ENCODE results near the gene CTH. TPM values are rescaled to one million over a fixed set of nuclear protein-coding genes. Genes with fewer than 3 reads are reported as not detected.
A peak's percentile ranks its signal among the peaks of the same experiment; 100 is the strongest.
"Not testable (repeated sequence)": the region's sequence is repeated elsewhere in the genome, so short reads cannot be mapped to it uniquely, and the experiment has no call there.

The CTH gene
- polyA plus RNA-seq, 12 donors = 1.7 to 3.7 (median 2.2) TPM; not detected in 2

DNA sequence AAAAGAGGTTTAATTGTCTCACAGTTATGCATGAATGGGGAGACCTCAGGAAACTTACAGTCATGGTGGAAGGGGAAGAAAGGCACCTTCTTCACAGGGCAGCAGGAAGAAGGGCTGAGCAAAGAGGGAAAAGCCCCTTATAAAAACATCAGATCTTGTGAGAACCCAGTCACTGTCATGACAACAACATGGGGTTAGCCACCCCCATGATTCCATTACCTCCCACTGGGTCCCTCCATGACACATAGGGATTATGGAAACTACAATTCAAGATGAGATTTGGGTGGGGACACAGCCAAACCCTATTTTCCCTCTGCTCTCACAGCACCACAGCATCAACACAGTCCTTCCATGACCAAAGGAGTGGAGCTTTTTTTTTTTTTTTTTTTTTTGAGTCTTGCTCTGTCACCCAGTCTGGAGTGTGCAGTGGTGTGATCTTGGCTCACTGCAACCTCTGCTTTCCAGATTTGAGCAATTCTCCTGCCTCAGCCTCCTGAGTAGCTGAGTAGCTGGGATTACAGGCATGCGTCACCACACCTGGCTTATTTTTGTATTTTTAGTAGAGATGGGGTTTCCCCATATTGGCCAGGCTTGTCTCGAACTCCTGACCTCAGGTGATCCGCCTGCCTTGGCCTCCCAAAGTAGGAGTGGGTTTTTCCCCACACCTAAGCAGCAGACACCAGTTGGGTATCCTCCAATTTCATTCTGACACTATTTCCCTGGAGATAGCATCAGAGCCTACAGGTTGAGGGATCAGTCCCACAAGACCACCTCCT lies 41.3 kb downstream of the CTH start:
- DNase-seq = not testable (repeated sequence)

DNA sequence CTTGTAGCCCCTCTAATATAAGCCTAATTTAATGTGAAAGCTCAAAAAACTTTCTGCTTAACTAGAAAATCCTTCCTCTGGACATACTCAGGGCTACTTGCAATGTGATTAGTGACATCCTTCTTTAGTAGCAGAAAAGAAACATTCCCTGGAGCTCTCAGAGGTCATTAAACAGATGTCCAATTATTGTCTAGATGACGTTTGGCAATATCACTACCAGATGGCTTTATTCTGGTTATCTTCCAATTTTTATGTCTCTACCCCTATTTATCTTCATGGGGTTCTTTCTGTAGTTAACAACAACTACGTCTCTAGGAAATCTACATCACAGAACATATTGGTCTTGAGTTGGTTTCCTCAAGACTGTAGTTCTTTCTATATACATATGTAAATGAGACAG lies 44.2 kb downstream of the CTH start:
- no peak for DNase-seq

GRCh38 chr1:70458131-70458530 lies 47.1 kb downstream of the CTH start:
- DNase-seq = no peak

- no peak for DNase-seq
These were observed 48.6 kb downstream of the CTH start for GRCh38 chr1:70459496-70460225.

GRCh38 chr1:70460740-70461713 lies 50.0 kb downstream of the CTH start:
- not testable (repeated sequence) for DNase-seq

DNA sequence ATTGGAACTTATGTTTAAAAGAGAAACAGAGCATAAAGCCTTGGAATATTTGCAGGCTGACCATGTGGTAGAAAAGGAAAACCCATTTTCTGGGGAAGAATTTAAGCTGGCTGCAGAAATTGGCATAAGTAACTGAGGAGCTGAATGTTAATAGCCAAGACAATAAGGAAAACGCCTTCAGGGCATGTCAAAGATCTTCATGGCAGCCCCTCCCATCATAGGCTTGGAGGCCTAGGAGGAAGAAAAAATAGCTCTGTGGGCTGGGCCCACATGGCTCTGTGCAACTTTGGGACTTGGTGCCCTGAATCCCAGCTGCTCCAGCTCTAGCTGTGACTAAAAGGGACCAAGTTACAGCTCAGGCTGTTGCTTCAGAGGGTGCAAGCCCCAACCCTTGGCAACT lies 51.5 kb downstream of the CTH start:
- no peak for DNase-seq

GRCh38 chr1:70465911-70466310 lies 54.8 kb downstream of the CTH start:
- no peak for DNase-seq

DNA sequence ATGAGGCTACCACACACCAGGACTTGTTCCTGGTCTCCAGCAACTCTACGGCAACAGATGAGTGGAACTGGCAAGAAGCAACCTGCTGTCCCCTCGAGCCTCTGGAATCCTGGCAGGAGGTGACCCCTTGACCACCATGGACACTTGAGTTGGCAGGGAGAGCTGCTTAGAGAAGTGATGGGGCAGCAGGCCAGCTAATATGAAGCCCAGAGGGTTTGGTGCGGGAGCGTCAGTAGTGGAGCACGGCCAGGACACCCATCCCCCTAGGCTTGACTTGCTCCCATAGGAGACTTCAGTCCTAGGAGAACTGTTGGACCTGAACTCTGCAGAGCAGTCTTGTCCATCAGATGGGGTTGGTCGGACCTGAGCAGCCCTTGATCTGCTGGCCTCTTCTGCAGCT lies 56.5 kb downstream of the CTH start:
- DNase-seq = no peak

DNA sequence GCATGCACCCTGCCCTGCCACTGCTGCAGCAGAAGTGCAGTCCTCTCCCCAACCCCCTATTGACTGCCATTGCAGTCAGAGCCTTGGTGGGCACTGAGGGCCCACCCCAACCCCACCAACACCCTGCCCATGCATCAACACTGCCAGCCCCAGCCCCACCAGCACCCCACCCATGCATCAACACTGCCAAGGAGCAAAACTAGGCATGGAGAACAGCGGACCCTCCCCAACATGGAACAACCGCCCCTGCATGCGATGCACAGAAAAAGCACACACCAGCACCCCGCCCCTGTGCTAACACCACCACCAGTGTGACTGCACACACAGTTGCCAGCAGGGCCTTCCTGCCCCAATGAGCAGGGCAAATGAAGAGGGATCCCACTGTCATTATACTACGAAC lies 57.1 kb downstream of the CTH start:
- DNase-seq = no peak

- not testable (repeated sequence) for DNase-seq
These were observed 58.1 kb downstream of the CTH start for GRCh38 chr1:70469184-70469583.

DNA sequence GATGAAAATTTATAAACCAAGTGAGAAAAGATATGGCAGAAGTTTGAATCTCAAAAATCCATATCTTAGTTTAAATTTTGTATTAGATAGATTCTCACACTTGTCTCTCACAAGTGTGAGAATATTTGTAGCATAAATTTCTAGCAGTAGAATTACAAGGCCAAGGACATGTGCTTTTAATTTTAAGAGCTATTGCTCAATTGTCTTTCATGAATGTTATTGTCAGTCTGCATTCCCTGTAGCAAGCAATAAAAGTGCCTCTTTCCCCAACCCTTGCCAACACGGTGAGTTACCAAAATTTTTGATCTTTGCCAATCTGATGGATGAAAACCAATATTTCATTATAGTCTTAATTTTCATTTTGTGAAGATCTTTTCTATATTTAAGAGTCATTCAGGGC lies 64.0 kb downstream of the CTH start:
- DNase-seq = no peak

GRCh38 chr1:70477090-70477489 lies 66.0 kb downstream of the CTH start:
- no peak for DNase-seq

DNA sequence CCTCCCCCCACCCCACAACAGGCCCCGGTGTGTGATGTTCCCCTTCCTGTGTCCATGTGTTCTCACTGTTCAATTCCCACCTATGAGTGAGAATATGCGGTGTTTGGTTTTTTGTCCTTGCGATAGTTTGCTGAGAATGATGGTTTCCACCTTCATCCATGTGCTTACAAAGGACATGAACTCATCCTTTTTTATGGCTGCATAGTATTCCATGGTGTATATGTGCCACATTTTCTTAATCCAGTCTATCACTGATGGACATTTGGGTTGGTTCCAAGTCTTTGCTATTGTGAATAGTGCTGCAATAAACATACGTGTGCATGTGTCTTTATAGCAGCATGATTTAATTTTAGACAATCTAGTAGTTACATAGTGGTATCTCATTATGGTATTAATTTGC lies 66.8 kb downstream of the CTH start:
- DNase-seq = not testable (repeated sequence)

DNA sequence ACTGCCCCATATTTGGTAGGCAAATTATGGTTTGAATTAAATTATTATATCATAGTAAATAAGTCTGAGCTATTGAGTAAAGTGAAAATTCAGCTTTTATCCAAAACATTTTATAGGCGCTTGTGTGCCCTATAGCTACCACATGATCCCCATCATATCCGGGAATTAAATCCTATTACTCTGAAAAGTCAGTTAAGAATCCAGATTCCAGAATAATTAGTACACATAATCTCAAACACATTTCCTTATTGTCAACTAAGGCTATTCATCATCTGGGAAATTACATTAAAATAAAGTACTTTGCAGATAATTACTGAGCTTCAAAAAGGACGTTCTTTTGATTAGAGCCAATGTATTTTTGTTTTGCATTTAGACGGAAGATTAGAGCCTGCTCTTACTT lies 72.3 kb downstream of the CTH start:
- no peak for DNase-seq

- no peak for DNase-seq
These were observed 74.6 kb downstream of the CTH start for GRCh38 chr1:70485624-70486023.

DNA sequence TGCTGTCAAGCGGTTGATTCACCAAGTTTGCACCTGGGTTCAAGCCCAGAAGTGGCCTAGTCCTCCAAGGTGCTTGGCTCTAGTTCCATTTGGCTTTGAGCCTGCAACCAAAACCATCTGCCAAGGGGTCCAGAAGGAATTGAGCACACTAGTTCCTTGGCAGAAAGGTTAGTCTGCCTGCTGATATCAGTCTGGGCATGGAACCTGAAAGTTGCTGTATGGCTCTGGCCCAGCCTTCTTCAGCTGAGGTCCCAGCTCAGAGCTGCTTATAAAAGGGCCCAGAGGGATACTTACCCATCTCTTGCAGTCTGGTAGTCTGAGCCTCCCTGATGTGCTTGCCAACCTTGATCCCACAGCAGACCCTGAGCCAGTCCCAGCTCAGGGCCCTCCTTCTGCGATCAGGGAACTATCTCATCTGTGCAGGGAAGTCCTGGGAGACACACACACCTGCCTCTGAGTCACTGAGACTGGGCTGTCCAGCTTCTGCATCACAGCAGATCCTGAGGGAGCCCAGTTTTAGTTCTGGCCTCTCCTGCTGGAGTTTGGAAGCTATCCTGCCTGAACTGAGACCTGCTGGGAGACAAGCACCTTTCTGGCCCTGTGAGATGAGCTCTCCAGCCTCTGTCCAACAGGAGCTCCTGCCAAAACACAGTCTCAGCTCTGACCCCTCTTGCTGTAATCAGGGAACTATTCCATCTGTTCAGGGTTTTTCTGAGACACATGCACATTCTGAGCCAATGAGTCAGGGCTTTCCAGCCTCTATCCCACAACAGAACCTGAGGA lies 75.8 kb downstream of the CTH start:
- DNase-seq = peak; percentile 88

- DNase-seq = no peak
These were observed 76.4 kb downstream of the CTH start for GRCh38 chr1:70487459-70487815.

DNA sequence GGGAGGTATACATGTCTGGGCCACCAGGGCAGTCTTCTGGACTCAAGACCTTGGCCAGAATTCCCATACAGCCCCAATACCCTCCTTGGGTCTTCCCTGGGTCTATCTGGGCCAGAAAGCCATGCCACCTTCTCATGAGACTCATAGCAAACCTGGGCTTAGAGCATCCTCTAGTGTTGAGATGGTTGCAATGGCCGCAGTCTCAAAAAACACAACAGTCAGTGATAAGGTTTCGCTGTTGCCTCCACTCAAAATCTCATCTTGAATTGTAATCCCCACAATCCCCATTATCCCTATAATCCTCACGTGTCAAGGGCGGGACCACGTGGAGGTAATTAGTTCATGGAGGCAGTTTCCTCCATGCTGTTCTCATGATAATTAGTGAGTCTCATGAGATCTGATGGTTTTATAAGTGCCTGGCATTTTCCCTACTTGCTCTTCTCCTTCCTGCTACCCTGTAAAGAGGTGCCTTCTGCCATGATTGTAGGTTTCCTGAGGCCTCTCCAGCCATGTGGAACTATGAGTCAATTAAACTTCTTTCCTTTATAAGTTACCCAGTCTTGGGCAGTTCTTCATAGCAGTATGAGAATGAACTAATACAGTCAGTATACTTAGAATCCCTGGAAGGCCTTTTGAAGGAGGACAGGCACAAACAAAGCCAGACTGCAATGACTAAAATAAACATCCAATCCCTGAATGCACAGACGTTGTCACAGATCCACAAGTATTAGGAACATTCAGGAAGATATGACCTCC lies 77.0 kb downstream of the CTH start:
- DNase-seq = no peak

Measured in muscle of arm (tissue), 12 donors.